Endometrium (tissue), 2 donors: Measurements from ENCODE around the gene PDXK.

ENCODE experiments used
- FAIRE-seq: peaks from 2 replicates; lab custom pipeline; 2012; peaks lifted over from hg19 to GRCh38; lab: Jason Lieb, UNC
- donor health status: control.
- donor health status: control.

Gene PDXK

DNA sequence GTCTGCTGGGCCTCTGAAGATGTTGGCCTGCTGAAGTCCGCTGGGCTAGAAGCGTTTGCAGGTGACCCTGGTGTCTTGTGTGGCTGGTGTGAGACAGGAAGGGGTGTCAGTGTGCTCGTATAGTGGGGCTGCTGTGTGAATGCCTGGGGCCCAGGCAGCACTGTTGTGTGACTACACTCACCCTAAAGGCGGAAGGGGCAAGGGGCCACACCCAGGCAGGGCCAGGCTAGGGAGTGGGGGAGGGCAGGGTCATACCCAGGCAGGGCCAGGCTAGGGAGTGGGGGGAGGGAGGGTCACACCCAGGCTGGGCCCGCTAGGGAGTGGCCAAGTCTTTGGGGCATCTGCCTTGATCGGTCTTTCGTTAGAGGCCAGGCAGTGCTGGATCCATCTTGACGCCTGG, 25.0 kb downstream of the PDXK start:
- no peak for FAIRE-seq

GRCh38 chr21:43744725-43745124, 25.8 kb downstream of the PDXK start:
- no peak for FAIRE-seq

DNA sequence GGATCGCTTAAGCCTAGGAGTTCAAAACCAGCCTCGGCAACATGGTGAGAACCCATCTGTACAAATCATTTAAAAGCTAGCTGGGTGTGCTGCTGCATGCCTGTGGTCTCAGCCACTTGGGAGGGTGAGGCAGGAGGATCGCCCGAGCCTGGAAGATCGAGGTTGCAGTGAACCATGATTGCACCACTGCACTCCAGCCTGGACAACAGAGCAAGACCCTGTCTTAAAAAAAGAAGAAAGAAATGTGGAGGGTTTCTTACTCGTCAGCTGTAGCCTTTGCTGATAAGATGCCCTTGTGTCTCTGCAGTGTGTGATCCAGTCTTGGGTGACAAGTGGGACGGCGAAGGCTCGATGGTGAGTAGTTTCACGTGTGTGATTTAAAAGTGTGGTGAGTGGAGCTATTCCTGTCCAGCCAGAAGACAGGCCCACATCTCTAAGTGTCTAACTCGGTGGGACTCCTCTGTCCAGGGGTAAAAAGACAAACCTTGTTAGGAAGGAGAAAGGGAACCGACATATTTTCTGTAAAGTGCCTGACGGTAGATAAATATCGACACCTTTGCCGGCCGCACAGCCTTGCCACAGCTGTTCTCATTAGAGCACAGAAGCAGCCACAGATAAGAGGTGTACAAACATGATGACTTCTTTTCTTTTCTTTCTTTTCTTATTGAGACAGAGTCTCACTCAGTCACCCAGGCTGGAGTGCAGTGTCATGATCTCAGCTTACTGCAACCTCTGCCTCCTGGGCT, 27.0 kb downstream of the PDXK start:
- FAIRE-seq: no peak

DNA sequence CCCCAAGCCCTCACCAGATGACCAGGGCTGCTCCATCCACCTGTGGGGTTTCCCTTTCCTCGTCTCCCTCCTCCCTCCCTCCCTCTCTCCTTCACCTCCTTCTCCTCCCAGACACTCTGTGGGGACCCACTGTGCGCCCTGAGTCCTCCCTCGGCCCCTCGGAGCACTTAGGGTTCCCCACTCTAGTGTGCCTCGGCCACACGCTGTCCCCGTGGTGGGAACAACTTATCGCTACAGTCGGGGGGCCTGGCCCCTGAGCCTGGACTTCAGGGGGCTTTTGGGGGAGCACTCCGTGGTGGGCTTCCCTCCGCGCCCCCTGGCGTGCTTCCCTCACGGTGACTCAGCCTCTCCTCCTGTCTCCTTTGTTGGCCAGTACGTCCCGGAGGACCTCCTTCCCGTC, 29.7 kb downstream of the PDXK start:
- no peak for FAIRE-seq

DNA sequence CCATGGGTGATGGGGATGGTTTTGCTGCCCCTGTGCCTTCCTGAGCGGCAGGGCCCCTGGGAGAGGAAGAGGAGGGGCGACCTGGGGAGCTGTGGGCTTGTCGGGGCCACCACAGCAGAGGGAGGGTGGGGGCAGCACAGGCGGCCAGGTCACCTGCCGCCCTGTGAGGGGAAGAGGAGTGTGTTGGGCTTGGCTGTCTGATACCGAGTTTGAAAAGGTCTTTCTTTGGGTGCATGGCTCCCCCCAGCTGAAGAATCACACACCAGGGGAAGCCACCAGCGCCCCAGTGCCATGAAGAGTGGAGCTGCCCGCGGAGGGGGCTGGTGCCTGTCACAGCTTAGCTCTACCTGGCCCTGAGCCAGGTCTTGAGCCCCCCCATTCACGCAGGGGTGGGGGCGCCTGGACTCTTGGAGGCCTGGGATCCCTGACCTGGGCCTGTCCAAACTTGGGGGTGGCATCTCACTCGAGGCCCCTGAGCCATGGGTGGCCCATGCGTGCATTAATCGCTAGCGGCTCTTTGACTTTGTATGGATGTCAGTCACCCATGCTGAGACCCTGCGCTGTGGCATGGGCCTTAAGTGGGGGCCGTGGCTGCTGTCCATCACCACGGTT, 30.8 kb downstream of the PDXK start:
- FAIRE-seq: no peak

DNA sequence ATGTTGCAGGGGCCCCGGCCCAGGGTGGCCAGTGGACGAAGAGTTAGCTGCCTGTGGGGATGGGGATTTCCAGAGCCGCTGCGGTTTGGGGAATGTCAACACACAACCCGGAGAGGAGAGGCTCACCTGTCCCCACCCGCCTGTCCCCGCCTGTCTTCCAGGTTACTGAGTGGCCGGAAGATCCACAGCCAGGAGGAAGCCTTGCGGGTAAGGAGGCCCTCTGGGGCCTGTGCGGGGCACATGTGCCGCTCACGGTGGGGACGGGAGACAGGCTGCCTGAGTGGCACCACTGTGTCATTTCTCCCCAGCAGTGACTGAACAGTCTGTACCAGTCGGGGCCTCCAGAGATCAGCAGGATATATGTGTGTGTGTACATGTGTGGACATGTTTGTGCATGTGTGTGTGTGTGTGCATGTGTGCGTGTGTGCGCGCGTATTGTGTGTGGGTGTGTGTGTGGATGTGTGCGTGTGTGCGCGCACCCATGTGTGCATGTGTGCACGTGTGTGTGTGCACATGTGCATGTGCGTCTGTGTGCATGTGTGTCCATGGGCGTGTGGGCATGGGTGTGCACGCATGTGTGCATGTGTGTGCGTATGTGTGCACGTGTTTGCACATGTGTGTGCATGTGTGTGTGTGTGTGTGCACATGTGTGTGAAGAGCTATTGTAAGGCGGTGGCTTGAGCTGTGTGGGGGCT, 31.6 kb downstream of the PDXK start:
- no peak for FAIRE-seq

DNA sequence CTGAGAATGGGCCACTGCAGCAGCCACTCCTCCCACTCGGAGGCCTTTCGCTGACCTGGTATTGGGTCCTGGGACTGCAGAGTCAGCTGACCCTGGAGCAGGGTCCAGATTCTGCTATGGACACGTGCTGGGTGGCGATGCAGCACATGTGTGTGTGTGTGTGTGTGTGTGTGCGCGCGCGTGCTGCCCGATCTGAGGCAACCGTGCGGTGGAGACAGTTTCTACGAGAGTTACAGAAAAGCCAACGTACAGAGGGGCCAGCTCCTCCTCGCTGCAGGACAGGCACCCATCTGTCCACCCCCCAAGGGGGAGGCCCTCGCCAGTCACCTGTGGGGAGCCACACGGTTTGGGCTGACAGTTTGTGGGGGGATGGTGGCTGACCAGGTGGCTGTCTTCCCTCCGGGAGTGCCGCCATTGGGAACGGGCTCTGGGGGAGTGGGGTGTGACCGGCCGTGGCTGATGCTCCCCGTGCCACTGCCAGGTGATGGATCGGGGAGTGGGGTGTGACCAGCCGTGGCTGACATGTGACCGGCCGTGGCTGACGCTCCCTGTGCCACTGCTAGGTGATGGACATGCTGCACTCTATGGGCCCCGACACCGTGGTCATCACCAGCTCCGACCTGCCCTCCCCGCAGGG, 33.1 kb downstream of the PDXK start:
- no peak for FAIRE-seq

DNA sequence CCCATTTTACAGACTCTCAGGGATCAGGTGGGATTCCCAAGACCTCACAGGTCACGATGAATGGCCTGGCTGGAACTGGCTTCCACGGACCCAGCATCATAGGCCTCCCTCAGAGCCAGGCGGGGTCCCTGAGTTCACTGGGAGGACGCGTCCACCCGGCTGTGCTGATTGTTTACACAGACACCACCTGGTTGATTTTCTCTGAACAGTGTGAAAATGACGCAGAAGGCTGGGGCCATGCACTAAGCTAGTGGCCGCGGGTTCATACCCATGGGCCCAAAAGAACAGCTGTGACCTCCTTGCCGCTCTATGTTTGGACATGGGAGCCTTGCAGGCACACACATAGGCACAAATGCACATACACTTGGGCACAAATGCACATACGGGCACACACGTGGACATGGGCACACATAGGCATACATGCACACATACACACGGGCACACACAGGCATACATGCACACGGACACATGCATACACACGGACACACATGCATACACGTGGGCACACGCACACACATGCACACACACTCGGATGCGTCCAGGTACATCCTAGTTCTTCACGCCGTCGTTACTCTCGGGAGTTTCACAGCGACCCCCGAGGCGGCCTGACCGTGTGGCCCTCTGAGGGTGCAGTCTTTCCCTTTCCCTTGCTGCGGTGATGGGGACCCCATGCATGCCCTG, 34.0 kb downstream of the PDXK start:
- no peak for FAIRE-seq

DNA sequence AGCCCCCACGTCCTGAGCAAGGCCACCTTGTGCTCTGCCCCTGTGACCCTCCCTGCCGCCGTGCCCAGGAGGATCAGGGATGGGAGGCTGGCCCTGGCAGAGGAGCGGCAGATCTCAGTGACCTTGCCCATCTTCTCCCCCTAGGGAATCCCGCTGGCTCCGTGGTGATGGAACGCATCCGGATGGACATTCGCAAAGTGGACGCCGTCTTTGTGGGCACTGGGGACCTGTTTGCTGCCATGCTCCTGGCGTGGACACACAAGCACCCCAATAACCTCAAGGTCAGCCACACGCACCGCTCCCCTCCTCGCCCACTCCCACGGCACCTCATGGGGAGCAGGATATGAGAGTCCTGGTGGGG, 34.5 kb downstream of the PDXK start:
- FAIRE-seq: no peak

DNA sequence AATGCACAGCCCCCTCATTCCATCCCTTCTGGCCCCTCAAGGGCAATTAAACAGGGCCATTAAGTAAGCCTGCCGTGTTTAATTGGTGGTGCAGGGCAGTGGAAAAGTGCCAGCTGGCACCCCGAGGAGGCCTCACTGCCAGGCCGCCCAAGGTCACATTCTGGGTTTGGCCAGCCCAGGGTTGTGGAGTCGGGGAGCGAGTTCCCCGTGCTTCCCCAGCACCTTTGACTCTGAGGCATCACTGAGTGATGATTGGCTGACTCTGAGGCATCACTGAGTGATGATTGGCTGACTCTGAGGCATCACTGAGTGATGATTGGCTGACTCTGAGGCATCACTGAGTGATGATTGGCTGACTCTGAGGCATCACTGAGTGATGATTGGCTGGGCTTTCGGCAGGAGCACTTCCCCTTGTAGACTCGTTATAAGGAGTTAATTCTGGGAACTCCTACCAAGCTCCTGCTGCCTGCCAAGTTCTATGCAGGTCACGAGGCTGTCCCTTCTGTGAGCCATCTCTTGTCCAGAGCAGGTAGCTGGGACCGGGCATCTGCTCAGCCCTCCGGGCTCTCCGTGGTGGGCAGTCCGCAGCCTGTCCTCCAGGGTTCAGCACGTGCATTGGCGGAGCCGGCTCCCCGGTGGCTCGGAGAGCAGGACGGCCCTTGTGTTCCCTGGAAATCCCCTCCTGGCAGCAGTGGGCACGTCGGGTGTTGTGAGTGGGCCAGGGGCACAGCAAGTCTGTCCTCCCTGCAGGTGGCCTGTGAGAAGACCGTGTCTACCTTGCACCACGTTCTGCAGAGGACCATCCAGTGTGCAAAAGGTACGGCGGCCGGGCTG, 36.2 kb downstream of the PDXK start:
- no peak for FAIRE-seq

DNA sequence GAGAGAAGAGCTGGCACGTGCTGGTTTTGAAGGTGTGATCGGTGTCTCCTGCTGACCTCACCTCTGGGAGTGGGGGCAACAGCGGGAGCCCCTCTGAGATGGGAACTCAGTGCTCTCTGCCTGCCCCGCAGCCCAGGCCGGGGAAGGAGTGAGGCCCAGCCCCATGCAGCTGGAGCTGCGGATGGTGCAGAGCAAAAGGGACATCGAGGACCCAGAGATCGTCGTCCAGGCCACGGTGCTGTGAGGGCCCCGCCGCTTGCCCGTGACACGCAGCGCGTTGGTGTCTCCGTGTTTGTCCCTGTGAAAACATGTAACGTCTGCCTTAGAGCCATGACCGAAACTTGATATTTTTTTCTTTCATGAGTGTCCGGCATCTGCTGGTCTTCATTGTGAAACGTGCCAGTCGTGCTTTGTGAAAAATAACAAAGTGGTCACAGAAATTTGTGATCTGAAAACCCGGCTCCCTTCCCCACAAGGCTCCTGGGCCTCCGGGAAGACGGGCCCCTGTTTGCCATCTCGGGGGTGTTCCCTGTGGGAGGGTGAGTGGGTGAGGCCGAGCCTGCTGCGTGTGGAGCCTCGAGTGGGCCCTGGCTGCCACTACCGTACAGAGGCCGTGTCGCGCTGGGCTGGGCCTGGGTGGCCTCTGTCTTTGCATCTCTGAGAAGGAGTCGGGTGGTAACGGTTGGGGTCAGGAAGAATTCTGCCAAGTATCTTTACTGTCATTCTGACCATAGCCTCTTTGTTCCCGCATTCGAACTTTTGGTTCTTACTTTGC, 37.1 kb downstream of the PDXK start:
- no peak for FAIRE-seq

GRCh38 chr21:43757601-43758000, 38.7 kb downstream of the PDXK start:
- FAIRE-seq: no peak

- no peak for FAIRE-seq
Observed at GRCh38 chr21:43758111-43758641, 39.2 kb downstream of the PDXK start.

GRCh38 chr21:43758811-43759210, 39.9 kb downstream of the PDXK start:
- no peak for FAIRE-seq

GRCh38 chr21:43759651-43760050, 40.7 kb downstream of the PDXK start:
- no peak for FAIRE-seq

DNA sequence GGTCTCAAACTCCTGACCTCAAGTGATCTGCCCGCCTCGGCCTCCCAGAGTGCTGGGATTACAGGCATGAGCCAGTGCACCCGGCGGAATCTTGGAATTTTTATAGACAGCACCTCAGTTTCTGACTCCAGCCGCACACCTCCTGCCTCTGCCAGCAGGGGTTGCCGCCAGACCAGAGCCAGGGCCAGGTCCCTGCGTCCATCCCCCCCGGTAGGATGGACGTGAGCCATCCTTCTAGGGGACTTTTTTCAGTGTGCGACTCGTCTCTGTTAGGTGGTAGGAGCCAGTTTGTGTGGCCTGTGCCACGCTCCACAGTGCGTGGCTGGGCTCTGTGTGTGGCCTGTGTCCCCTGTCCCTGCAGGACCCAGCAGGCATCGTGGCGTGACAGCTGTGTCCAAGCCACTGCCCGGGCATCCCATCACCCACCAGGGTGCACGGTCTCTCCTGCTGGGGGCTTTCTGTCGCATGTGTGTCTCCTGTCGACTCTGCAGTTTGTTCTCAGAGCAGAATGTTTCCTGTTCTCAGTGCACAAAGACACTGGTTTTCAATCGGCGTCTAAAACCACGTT, 41.5 kb downstream of the PDXK start:
- FAIRE-seq: no peak

- no peak for FAIRE-seq
Observed at GRCh38 chr21:43761886-43762285, 43.0 kb downstream of the PDXK start.

DNA sequence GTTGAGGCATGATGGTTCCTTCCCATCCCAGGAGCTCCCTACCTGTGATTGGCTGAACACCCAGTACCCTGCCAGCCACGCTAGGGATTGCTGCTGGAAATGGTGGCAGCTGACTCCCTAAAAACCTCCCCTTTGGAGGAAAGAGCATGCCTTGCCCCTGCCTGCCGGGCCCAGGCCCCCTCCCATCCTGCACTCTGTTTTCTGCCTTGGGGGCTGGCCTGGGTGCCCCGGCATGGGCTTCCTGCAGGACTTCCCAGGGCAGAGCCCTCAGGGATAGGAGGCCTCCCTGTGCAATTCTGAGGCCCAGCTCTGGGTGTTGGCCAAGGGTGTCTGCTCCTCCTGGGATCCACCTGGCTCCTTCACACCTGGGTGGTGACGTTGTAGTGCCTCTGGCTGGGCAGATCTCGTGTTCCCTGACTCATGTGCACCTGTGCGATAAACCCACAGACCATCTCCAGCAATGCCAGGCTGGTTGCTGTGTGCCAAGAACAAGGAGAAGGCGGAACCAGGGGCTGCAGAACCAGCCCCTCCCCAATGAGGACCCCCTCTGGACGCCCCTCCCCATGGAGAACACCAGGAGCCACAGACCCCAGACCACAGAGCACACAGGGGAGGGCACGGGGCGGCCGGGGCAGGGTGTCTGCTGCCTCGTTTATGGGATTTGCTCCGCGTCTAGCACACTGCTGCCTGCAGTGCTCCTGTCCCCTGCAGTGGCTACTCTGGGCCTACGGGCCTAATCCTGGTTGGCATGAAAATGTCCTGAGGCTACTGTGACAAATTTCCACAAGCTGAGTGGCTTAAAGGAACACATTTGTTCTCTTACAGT, 43.6 kb downstream of the PDXK start:
- FAIRE-seq: no peak

GRCh38 chr21:43763901-43764523, 45.1 kb downstream of the PDXK start:
- no peak for FAIRE-seq
